ENCODE data around the gene PPAN.
A peak's percentile ranks its signal among the peaks of the same experiment; 100 is the strongest.

PPAN gene

GRCh38 chr19:10116866-10117616 is 10.9 kb downstream of the PPAN start:
- no peaks in the 10 kb centered on the region for H3K4me1 ChIP-seq (ENCODE audit: control insufficient read depth, insufficient read depth, low read length)
- H3K36me3 ChIP-seq (ENCODE audit: control insufficient read depth in 2 of 2, insufficient read depth in 1 of 2, low read length in 2 of 2), result peaks cover 11 to 62% of the 10 kb centered on the region in 2 experiments
- ChIA-PET CTCF (interaction anchor here (0.6 to 1.6 kb wide), 5 partner anchors 18 to 296 kb away, joined by 3 to 11 read pairs (median 4); no protein-coding TSS in a partner anchor), POLR2A (interaction anchor here (0.5 to 3.2 kb wide), 3 partner anchors 9 to 52 kb away, joined by 3 to 25 read pairs (median 5); partner anchors contain the start of gene PPAN)
- TF ChIP-seq ZNF155 (tag by site-specific recombination; IDR thresholded peaks at IDR 0.05) (no peak), PATZ1 (tag by site-specific recombination; IDR thresholded peaks at IDR 0.05) (0 out of 2 replicates have a peak, but pooled peaks have one; percentile 24)
- no peaks in the 10 kb centered on the region for H3K9me3 ChIP-seq (ENCODE audit: control insufficient read depth, insufficient read depth, low read depth, low read length)
- no peak overlapping the region for H3K27ac ChIP-seq (ENCODE audit: extremely low read depth, low read depth, low read length)
- no peak overlapping the region for H3K4me3 ChIP-seq (ENCODE audit: low read depth, low read length)

DNA sequence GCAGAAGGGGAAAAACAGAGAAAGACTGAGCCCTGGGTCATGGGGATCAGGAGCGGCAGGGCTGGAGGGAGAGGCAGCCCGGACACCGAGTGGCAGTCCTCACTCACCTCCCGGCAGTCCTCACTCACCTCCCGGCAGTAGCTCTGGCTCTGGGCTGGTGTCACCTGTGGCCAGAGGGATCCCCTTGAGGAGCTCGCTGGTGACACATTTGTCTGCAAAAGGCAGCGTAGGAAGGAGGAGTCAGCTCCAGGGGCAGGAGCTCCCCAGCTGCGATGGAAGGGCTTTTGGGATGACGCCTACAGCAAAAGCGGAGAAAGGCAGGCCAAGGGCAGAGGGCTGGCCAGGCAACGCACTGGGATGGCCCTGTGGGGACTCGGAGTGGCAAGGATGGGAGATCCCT is 12.8 kb downstream of the PPAN start:
- no peaks in the 10 kb centered on the region for H3K9me3 ChIP-seq (ENCODE audit: control insufficient read depth, insufficient read depth, low read depth, low read length)
- CTCF ChIA-PET, result interaction anchor here (0.5 to 1.3 kb wide), 6 partner anchors 14 to 1706 kb away, joined by 3 read pairs; partner anchors contain the start of gene MARCHF2
- peak overlapping the region; percentile 95 for H3K4me3 ChIP-seq (ENCODE audit: low read depth, low read length)
- POLR2A ChIA-PET, result interaction anchor here (0.9 to 1.1 kb wide), 3 partner anchors 9 to 13 kb away, joined by 3 read pairs; partner anchors contain the start of gene PPAN
- peaks cover 11 to 53% of the 10 kb centered on the region in 2 experiments for H3K36me3 ChIP-seq (ENCODE audit: control insufficient read depth in 2 of 2, insufficient read depth in 1 of 2, low read length in 2 of 2)
- H3K27ac ChIP-seq (ENCODE audit: extremely low read depth, low read depth, low read length), result peak overlapping the region; percentile 26; the same call in 1 of the 2 replicates
- no peaks in the 10 kb centered on the region for H3K4me1 ChIP-seq (ENCODE audit: control insufficient read depth, insufficient read depth, low read length)
- TF ChIP-seq ZNF221 (tag by site-specific recombination; IDR thresholded peaks at IDR 0.05; ENCODE audit: borderline replicate concordance) (no peak), GLIS1 (tag by site-specific recombination; IDR thresholded peaks at IDR 0.05) (peak; percentile 71), ZIC2 (tag by site-specific recombination; IDR thresholded peaks at IDR 0.05) (0 out of 2 replicates have a peak, but pooled peaks have one; percentile 19), ZSCAN30 (tag by site-specific recombination; IDR thresholded peaks at IDR 0.05) (no peak), ZNF214 (tag by site-specific recombination; IDR thresholded peaks at IDR 0.05; ENCODE audit: borderline replicate concordance) (no peak), SP2 (tag by site-specific recombination; IDR thresholded peaks at IDR 0.05) (peak; percentile 9; the same call in 1 of the 2 replicates)

DNA sequence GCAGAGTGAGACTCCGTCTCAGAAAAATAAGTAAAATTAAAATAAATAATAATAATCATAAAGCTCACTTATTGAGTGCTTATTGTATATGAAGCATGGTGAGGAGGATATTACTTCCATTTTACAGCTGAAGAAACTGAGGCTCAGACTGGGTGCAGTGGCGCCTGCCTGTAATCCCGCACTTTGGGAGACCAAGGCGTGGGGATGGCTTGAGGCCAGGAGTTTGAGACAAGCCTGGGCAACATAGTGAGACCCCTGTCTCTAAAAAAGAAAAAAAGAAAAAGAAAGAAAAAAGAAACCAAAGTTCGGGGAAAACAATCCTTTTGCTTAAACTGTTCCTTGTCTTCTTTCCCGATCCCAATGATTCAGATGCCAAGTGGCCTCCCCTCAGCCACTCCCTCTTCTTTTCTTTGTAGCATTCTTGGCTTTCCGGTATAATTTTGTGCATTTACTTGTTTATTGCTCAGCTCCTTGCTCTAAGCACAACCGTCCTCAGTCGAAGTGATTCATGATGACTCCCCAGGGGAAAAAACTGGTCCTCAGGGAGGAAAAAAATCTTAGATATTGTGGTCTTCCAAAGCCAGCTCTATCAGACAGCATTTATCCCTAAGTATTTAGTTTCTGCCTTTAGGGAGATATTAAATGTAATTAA is 14.5 kb downstream of the PPAN start:
- Histone ChIP-seq H3K36me3 (ENCODE audit: control insufficient read depth in 2 of 2, insufficient read depth in 1 of 2, low read length in 2 of 2) (peaks cover 11 to 43% of the 10 kb centered on the region in 2 experiments), H3K9me3 (ENCODE audit: control insufficient read depth, insufficient read depth, low read depth, low read length) (no peaks in the 10 kb centered on the region), H3K27ac (ENCODE audit: extremely low read depth, low read depth, low read length) (no peak overlapping the region), H3K4me1 (ENCODE audit: control insufficient read depth, insufficient read depth, low read length) (no peaks in the 10 kb centered on the region), H3K4me3 (ENCODE audit: low read depth, low read length) (no peak overlapping the region)
- no peak for TF ChIP-seq ZNF777 (tag by site-specific recombination; IDR thresholded peaks at IDR 0.05; ENCODE audit: borderline replicate concordance)
- no peak for TF ChIP-seq YY2 (tag by site-specific recombination; IDR thresholded peaks at IDR 0.05)
- TF ChIP-seq ZNF114 (tag by site-specific recombination; IDR thresholded peaks at IDR 0.05), result no peak
- TF ChIP-seq YY1 (tag by site-specific recombination; IDR thresholded peaks at IDR 0.05), result no peak
- TF ChIP-seq ZNF140 (tag by site-specific recombination; IDR thresholded peaks at IDR 0.05), result no peak
- no peak for TF ChIP-seq ZNF24 (tag by site-specific recombination; IDR thresholded peaks at IDR 0.05)
- TF ChIP-seq ZNF366 (tag by site-specific recombination; conservative IDR thresholded peaks at IDR 0.05), result 0 out of 2 replicates have a peak, but pooled peaks have one; percentile 14
- TF ChIP-seq ZNF623 (tag by site-specific recombination; IDR thresholded peaks at IDR 0.05), result no peak
- TF ChIP-seq ZNF121 (tag by site-specific recombination; IDR thresholded peaks at IDR 0.05), result peak; percentile 92
- TF ChIP-seq ZNF146 (tag by site-specific recombination; IDR thresholded peaks at IDR 0.05), result no peak
- no peak for TF ChIP-seq ZNF311 (tag by site-specific recombination; IDR thresholded peaks at IDR 0.05; ENCODE audit: borderline replicate concordance)
- ChIA-PET CTCF (interaction anchor here (0.6 to 1.9 kb wide), 7 partner anchors 9 to 129 kb away, joined by 3 to 16 read pairs (median 4); partner anchors contain the start of gene P2RY11), POLR2A (interaction anchor here (0.8 to 1.8 kb wide), 3 partner anchors 14 to 73 kb away, joined by 3 to 4 read pairs (median 3); partner anchors contain the start of gene PPAN)
